SH-SY5Y (cell line): ENCODE results near the gene CA14.
A peak's percentile ranks its signal among the peaks of the same experiment; 100 is the strongest.

Source experiments
- GATA2 ChIP-seq: IDR thresholded peaks from 2 replicates; pipeline ENCODE4 v1.6.1; 2011; ENCODE audit warnings: mild to moderate bottlenecking, low read depth, low read length
- GATA3 ChIP-seq: IDR thresholded peaks from 2 replicates; pipeline ENCODE4 v1.6.1; 2011; ENCODE audit warnings: low read depth, mild to moderate bottlenecking, low read length, moderate library complexity

CA14 gene

DNA sequence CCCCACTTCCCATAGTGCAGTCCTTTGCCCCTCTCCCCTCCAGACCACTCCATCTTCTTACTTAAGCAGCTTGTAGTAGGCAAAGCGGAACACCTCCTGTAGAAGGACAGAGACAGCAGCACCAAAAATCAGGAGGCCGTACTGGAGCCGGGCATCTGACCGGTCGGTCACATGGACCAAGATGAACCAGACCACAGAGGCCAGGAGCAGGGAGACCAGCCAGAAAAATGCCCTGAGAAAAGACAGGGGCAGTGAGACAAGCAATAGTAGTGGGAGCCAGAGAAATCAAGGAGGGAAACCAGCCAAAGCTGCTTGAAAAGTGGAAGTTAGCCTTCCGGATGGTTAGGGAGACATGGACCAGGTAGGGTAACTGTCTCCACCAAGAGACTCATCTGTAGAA is 10.3 kb downstream of the CA14 start:
- TF ChIP-seq GATA2 (no peak), GATA3 (no peak)

DNA sequence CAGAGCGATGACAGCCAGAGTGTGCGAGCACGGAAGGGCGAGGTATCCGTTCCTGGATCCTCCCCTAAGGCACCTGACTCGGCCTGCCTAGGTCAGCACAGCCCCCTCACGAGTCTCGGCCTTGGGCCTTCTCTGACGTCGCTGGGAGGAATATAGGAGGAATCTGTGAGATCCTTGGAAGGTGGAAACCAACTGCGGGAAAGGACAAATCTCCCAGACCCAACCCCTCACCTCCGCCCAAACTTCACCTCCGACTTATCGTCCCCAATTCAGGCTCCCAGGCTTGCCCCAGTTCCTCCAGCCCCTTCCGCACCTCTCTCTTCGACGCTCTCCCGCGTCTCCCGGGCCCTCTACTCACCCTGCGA is 10.7 kb downstream of the CA14 start:
- TF ChIP-seq GATA2 (no peak), GATA3 (no peak)

DNA sequence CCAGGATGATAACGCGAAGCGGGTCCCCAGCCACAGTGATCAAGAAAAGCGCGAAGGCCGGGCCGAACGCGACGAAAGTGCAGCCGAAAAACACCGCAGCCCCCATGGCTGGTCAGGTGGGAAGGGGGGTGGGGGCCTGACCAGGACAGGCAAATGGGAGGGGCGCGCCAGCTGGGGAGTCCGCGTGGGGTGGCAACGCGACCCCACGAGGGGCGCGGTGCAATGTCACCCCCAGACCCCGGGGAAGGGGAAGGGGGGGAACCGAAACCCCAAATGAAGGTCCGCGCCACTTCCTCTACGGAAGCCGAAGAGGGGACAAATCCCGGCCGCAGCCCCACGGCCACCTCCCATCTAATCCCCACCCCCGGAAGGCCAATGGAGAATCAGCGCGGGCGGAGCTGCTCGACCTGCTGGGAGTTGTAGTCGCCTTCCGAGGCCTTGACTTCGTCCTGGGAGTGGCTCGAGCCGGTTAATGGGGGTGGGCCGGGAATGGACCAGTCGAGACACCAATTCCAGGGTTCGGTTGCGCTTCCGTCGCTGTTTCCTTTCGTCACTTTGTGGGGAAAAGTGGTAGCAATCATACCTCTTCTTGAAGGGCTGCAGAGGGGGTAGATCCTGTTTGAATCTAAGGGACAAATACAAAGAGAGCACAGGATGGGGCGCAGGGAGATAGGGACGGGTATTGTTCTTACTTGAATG is 11.3 kb downstream of the CA14 start, which contains the start of gene APH1A:
APH1A (minus strand) TSS at position 312 of the 699 bp plus-strand sequence; CDS start at position 106, 206 bp downstream.
- TF ChIP-seq GATA2 (no peak), GATA3 (no peak)

DNA sequence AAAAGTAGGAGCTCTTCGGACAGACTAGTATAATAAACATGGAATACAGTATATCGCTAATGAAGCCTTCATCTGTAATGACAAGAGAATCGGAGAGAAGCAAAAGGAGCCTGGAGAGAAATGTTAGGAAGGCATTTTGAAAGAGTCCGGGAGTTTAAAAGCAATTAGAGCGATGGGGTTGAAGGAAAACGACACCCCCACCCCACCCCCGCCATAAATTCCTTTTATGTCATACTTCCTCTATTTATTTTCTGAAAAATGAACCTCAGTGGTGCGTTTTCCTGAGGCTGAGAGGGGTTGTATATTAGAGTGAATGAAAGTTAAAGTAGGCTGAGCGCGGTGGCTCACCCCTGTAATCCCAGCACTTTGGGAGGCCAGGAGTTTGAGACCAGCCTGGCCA is 11.9 kb downstream of the CA14 start:
- TF ChIP-seq GATA3 (no peak), GATA2 (no peak)

DNA sequence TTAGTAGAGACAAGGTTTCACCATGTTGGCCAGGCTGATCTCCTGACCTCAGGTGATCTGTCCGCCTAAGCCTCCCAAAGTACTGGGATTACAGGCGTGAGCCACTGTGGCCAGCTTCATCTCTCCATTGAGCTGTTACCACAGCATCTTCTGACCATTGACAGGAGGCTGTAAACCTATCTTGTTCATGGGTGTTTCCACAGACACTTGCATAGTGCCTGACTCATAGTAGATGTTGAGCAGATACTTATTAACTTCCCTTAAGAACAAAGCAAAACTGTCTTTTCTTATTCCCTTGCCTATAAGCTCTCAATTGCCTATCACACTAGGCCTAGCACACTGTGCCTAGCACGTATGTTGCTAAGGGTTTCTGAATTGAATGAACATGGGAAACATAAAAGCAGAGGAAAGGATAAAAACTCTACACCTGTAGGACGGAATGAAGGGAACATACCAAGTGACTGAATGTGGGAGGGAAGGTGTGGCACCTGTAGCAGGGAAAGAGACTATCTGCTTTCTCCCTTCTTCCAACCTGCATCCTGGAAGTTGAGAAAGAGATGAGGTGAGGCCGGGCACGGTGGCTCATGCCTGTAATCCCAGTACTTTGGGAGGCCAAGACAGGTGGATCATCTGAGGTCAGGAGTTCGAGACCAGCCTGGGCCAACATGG is 13.9 kb downstream of the CA14 start:
- TF ChIP-seq GATA2 (no peak), GATA3 (no peak)

DNA sequence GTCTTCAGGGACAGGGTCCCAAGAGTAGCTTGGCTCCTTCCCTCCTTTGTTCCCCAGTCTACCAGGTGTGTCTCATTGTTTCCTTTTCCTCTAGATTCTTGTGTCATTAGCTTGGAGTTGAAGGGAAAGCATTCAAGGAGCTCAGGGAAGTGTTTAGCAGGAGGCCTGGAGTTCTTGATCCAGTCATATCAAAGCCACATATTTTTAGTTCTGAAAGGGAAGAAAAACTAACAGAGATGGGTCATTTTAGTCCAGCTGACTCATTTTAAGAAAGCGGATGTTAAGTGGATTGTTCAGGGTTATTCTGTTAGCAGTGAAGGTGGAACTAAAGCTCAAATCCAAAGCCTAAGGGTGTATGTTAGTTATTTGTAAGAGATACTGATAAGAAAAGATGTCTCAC is 15.7 kb downstream of the CA14 start:
- no peak for TF ChIP-seq GATA2
- no peak for TF ChIP-seq GATA3

DNA sequence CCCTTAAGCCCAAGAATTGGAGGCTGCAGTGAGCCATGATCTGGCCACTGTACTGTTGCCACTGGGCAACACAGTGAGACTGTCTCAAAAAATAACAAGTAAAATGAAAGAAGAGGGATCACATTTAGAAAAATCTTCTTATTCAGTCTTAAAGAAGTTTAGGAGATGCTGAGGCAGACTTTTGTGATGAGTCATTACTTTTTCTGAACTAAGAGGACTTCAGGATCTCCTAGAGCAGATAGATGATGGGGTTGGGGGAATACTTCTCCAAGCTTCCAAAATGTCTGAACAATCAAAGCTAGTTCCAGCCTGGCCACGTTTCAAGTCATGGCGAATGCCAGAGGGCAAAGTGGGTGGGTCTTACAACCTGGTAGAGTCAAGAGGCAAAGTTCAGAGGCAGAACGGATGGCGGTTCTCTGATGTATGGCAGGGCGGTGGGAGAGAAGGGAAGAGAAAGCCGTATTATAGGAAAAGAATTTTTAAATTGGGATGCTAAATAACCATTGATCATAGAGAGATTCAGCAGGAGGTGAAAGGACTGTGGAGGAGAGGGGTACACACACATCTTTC is 22.6 kb downstream of the CA14 start:
- TF ChIP-seq GATA2 (no peak), GATA3 (no peak)

DNA sequence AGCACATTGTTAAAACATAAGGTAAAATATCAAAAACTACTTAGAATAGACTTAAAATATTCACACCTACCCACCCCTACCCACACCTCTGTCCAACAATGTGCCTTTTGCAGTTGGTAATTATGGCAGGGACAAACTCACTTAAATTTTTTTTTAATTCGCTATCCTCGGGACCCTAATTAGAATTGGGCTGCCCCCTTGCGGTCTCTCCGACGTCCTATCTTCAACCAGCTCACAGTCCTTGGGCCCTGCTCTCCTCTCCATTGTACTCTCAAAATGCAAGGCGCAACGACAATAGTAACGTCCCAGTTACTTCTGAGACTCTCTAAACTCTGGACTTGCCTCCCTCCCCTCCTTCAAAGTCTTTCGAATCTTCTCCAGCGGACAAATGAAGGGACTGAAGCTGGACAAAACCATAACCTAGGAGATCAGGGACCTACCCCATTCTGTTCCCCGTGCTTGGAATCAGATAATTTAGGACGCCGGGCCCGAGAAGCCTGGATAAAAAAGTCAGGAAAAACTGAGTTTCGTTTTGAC is 23.7 kb downstream of the CA14 start:
- TF ChIP-seq GATA3 (no peak), GATA2 (no peak)

DNA sequence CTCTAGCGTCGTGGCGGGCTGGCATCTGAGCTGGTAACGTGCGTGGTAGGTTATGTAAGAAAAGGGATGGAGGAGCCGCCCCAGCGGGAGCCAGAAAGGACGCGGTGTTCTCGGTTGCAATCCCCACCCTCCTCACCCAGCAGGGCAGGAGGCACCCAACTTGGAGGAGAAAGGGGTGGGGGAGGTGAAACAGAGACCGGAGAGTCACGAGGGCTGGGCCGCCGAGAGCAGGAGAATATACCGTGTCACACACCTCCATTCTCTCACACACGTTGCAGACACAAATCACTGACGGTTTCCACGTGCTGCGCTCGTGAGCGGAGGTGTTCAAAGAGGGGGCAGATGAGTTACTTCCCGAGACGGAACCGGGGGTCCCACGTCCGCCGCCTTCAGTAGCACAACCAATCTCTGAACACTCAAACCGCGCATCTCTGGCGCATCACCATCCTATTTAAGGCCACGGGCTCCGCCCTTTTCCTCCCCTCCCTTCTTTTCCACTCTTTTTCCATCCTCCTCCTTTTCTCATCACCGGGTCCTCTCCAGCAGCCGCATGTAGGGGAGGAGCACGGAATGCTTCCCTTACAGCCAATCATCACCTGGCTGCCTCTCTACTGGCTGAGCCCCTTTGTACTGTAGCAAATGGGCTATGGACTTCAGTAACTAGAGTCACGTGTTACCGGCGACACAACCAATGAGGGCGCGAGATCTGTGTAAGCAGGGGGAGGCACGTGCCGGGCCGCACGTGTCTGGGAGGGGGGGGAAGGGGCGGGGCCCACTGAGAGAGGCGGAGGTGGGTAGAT is 24.4 kb downstream of the CA14 start, which contains the start of gene CIART:
CIART (plus strand) TSS at position 797 of the 800 bp plus-strand sequence. CDS start 714 bp downstream, outside the sequence.
- TF ChIP-seq GATA2: no peak
- TF ChIP-seq GATA3: no peak

DNA sequence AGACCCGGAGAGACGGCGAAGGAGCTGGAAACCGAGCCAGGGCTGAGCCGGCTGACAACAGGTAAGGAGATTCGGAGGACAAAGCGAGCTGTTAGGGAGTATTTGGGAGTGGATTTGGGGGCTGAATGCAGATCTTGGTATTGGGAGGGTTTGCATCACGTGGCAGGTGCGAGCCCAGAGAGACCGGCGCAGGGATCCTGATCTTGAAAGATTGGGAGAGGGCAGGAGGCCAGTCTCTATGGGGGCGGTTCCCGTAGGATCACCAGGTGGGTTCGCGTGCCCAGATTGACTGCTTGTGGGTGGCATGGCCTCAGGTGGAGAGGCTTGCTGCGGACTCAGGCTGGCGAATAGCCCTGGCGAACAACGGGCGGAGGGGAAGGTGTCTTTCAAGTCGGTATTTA is 25.0 kb downstream of the CA14 start:
- TF ChIP-seq GATA3 (no peak), GATA2 (peak; percentile 35)

DNA sequence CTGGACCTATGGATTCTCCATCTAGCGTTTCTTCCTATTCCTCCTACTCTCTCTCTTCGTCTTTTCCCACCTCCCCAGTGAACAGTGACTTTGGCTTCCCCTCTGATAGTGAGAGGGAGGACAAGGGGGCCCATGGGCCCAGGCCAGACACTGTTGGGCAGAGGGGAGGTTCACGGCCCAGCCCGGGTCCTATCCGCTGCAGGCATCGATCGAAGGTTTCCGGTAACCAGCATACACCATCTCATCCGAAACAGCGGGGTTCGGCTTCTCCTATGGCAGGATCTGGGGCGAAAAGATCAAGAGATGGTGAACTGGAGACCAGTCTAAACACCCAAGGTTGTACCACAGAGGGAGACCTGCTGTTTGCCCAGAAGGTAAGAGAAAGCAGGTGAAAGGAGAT is 25.7 kb downstream of the CA14 start:
- TF ChIP-seq GATA3 (no peak), GATA2 (no peak)

DNA sequence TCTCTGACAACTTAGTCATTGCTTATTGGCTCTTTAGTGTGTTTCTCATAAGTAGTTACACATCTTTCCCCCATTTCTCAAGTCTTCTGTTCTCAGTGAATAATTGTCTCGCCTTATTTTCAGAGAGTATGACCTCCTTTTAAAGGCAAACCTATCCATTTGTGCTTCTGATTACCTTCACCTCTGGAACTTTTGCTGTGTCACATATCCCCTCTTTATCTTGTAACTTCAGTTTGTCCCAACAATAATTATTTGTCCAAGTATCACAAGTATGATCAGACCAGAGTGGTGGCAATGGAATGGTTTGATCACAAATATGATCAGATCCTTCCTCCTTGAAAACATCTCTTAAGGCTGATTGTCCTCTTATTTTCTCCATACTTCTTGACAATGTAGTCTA is 30.8 kb downstream of the CA14 start:
- TF ChIP-seq GATA3: no peak
- no peak for TF ChIP-seq GATA2

DNA sequence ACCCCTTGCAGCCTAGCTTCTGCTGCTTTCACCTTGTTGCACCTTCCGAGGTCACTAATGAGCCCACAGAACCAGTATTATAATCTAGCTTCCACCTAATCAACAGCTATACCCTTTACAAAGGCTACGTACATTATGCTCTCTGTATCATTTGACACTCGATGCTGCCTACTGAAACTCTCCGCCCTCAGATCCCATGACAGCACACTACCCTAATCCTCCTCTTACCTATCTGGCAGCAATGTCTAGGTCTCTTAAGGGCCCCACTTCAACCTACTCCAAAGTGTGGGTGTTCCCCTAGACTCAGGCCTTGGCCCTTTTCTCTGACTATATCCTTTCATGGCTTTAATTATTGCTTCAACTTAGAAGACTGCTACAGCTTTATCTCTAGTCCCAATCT is 31.2 kb downstream of the CA14 start:
- TF ChIP-seq GATA2: no peak
- TF ChIP-seq GATA3: no peak
